D721Med (cell line): ENCODE results near the gene DMP1.
"Not testable (repeated sequence)": the region's sequence is repeated elsewhere in the genome, so short reads cannot be mapped to it uniquely, and the experiment has no call there.

ENCODE experiments used
- DNase-seq: peaks from one replicate; pipeline ENCODE4 v3.0.0; 2011; ENCODE audit warnings: low spot score; ENCODE audit not compliant: insufficient read length
- FAIRE-seq: peaks from 2 replicates; lab custom pipeline; 2011; peaks lifted over from hg19 to GRCh38; lab: Jason Lieb, UNC
- CTCF ChIP-seq: IDR thresholded peaks from 2 replicates; pipeline ENCODE4 v1.5.1; 2012; ENCODE audit warnings: mild to moderate bottlenecking, control low read depth; ENCODE audit not compliant: insufficient read depth; ENCODE audit errors: missing control alignments

DMP1 gene

DNA sequence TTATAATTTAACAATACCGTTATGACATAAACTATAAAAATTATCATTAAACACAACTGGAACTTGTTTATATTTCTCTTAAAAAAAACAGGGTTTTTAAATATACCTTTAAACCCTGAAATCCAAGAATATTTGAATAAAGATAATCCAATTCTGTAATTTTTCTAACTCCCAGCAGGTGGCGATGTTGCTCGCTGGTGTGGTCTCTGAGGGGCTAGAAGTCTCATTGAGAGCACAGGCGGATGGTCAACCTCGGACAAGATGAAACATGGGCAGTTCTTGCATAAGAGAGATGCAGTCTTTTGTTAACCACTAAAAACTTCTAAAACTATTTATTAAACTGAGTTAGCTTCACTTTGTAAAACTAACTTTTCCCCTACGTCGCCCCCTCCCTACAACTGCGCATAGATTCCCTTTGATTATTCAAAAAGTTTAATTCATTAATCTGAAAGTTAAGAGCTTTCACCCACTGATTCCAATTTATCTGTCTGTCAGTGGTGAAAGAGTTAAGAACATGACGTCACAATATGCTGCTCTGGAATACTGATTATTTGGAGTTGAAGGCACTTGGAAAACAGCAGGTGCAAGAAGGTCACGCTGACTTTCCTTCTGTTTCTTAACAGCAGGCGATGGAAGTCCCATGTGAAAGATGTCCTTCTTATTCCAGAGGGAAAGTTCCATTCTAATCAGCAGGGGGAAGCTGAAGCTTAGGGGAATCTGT is 29.5 kb downstream of the DMP1 start:
- DNase-seq, result no peak
- peak; percentile 73 for TF ChIP-seq CTCF
- FAIRE-seq, result no peak

DNA sequence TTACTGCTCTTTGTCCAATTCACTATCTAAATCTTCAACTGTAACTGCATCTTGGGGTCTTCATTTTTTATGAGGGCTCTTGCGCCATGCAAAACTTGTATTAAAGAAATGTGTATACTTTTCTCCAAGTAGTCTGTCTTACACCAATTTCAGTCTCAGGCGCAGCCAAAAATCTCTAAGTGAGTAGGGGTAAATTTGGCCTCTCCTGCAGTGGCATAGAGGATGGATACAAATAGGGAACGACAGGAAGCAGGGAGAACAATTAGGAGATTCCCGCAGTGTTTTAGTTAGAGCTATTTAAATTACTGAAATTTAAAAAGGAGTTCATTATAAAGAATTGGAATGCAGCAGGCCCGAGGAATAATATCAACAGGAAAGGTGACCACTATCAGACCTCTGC is 30.2 kb downstream of the DMP1 start:
- no peak for TF ChIP-seq CTCF
- DNase-seq, result no peak
- no peak for FAIRE-seq

DNA sequence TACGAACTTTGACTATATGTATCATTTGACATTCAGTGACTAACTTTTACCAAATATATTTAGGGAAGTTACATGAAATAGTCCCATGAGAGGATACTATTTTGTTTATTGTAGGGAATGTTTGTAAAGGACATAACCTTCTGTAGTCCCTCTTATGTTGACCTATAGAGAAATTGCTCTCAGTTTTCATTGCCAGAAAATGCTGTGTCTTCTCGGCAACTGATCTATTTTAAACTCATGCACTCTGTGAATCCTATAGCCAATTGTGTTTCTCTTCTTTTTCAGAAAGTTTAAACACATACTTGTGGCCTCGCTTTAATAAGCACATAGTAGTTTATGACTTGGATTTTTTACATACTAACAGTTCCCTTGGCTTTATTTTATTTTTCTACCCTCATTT is 38.2 kb downstream of the DMP1 start:
- no peak for DNase-seq
- FAIRE-seq, result no peak
- TF ChIP-seq CTCF, result no peak

DNA sequence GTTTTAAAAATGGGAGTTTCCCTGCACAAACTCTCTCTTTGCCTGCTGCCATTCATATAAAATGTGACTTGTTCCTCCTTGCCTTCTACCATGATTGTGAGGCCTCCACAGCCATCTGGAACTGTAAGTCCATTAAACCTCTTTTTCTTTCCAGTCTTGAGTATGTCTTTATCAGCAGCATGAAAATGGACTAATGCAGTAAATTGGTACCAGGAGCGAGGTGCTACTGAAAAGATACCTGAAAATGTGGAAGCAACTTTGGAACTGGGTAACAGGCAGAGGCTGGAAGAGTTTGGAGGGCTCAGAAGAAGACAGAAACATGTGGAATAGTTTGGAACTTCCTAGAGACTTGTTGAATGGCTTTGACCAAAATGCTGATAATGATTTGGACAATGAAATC is 40.9 kb downstream of the DMP1 start:
- not testable (repeated sequence) for FAIRE-seq, DNase-seq

DNA sequence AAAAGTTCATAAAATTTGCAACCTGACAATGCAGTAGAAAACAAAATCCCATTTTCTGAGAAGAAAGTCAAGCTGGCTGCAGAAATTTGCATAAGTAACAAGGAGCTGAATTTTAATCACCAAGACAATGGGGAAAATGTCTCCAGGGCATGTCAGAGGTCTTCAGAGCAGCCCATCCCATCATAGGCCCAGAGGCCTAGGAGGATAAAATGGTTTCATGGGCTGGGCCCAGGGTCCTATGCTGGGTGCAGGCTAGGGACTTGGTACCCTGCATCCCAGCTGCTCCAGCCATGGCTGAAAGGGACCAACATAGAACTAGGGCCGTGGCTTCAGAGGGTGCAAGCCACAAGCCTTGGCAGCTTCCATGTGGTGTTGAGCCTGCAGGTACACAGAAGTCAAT is 42.0 kb downstream of the DMP1 start:
- not testable (repeated sequence) for FAIRE-seq, DNase-seq

GRCh38 chr4:87697272-87697671 is 47.2 kb downstream of the DMP1 start:
- FAIRE-seq (no peak), DNase-seq (no peak)
- no peak for TF ChIP-seq CTCF

DNA sequence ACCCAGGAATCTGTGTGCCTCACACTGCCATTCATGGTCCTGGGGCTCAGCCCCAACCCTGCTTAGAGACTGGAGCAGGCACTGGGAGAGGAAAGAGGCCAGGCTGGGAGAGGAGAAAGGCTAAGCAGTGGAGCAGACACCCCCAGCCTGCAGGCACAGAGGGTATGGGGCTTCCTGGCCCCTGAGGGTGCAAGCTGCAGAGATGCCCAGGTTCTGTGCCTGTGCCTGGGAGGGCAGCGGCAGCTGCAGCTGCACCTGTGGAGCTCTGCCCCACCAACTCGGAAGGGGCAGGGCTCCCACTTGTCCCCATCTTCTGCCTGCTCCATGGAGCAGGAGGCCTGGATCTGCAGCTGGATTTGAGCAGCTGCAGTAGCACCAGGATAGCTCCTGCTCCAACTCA is 47.9 kb downstream of the DMP1 start:
- FAIRE-seq, result no peak
- TF ChIP-seq CTCF, result no peak
- no peak for DNase-seq

DNA sequence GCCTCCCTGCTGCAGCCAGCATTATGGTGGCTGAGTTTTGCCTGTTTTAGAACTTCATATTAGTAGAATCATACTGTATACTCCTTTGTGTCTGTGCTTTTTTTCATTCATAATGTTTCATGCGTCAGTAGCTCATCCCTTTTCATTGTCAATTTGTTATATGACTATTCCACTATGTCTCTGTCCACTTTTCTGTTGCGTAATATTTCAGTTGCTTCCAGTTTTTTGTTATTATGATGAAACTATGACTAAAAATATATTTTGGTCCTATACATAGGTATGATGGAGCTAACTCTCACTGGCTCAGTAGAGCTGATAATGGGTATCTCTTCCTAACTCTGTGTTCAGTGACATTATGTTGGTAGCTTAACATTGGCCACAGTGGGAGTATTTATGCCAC is 48.3 kb downstream of the DMP1 start:
- TF ChIP-seq CTCF, result no peak
- no peak for FAIRE-seq
- no peak for DNase-seq
